LNCaP clone FGC (cell line): Measurements from ENCODE around the gene ATP12A.

Experiments used
- DNase-seq: peaks from one replicate; pipeline ENCODE4 v3.0.0-alpha.2; 2011; ENCODE audit warnings: low read depth
- H3K4me3 ChIP-seq: 2 replicates; pipeline ENCODE4 v1.5.1; 2011; ENCODE audit warnings: mild to moderate bottlenecking, low read depth, low read length, control low read depth
- TF ChIP-seq, protein P1 (sequence below): IDR thresholded peaks from 2 replicates; pipeline ENCODE4 v1.5.1; 2012; ENCODE audit warnings: mild to moderate bottlenecking; ENCODE audit not compliant: control insufficient read depth, insufficient read depth; ENCODE audit errors: extremely low read depth

The ATP12A gene

DNA sequence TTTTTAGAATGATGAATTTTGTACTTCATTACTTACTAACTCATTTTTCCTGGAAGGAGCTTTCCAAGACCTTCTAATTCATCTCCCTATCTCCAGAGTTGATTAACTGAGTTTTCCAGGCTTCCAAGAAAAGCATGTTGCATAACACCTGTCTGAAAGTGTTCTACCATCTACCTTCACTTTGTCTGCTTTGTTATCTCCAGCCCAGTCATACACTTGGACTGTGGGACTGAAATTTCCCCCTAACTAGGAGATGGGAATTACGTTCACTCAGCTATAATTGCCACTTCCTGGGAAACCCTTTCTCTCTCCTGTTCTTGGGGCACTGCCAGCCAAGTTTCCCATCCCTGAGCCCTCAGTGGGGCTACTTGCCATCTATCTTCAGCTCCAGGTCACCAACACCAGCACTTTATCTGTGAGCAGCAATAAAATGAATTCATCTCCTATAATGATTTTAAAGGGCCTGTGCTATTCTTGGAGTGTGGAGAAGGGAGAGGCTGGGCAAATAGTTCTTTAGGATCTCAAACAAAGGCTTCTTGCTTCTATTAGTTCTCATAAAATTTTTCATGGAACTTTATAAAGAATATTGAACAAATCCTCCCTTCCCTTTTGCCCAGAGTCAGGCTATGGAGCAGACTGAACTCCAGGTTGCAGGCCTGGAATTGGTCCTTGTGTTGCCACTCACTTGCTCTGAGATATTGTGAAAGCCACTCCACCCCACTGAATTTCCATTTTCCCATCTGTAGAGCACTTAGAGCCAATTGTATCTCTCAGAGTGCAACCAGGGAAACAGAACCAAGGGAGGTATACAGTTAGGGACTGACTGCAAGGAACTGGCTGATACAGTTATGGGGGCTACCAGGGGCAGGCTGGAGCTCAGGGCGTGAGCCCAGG, 17.8 kb upstream of the ATP12A start:
- TF ChIP-seq, protein P1, sequence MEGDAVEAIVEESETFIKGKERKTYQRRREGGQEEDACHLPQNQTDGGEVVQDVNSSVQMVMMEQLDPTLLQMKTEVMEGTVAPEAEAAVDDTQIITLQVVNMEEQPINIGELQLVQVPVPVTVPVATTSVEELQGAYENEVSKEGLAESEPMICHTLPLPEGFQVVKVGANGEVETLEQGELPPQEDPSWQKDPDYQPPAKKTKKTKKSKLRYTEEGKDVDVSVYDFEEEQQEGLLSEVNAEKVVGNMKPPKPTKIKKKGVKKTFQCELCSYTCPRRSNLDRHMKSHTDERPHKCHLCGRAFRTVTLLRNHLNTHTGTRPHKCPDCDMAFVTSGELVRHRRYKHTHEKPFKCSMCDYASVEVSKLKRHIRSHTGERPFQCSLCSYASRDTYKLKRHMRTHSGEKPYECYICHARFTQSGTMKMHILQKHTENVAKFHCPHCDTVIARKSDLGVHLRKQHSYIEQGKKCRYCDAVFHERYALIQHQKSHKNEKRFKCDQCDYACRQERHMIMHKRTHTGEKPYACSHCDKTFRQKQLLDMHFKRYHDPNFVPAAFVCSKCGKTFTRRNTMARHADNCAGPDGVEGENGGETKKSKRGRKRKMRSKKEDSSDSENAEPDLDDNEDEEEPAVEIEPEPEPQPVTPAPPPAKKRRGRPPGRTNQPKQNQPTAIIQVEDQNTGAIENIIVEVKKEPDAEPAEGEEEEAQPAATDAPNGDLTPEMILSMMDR, result no peak
- H3K4me3 ChIP-seq, result no peak overlapping the region
- DNase-seq, result no peak

DNA sequence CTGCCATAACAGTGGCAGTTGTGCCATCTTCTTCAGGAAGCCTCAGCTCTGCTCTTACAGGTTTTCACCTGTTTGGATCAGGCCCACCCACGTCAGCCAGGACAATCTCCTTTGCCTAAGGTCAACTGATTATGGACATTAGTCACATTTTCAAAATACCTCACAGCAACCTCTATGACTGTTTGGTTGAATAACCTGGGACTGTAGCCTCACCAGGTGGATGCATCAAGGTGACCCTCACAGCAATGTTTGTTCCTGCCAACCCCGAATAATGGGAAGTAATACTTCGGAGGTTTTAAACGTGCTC, 17.2 kb upstream of the ATP12A start:
- TF ChIP-seq, protein P1, result no peak
- no peak overlapping the region for H3K4me3 ChIP-seq
- DNase-seq, result no peak

DNA sequence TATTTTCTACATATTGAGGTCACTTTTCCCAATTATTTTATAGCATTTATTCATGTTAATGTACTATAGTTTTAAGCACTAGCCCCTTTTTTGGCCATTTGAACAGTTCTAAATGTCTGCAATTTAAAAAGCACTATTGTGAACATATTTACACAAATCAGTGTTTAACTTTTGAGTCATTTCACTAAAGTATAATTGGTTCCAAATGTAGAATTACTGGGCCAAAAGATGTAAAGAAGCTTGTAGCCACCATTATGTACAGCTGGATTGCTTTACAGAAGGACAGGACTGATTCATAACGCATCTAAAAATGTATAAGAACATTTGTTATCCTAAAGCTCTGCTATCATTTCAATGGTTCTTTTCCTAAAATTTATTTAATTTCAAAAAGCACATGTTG, 16.6 kb upstream of the ATP12A start:
- TF ChIP-seq, protein P1, result no peak
- no peak overlapping the region for H3K4me3 ChIP-seq
- DNase-seq, result no peak

DNA sequence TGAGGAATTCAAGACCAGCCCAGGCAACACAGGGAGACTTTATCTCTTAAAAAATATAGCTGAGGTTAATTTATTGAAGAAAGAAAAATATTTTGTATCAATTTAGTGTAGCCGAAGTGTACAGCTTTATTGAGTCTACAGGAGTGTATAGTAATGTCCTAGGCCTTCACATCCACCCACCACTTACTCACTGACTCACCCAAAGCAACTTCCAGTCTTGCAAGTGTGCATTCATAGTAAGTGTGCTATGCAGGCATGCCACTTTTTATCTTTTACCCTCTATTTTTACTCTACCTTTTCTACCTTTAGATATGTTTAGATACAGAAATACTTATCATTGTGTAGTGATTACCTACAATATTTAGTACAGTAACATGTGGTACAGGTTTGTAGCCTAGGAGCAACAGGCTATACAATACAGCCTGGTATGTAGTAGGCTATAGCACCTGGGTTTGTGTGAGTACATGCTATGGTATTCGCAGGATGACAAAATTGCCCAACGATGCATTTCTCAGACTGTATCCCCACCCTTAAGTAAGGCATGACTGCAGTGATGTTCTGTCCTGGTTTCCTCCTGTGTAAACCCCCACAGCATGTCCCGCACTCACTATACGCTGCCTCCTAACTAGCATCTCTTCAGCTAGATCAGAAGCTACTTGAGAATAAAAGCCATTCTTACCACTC, 15.3 kb upstream of the ATP12A start:
- DNase-seq, result no peak
- no peak overlapping the region for H3K4me3 ChIP-seq
- TF ChIP-seq, protein P1, result no peak

DNA sequence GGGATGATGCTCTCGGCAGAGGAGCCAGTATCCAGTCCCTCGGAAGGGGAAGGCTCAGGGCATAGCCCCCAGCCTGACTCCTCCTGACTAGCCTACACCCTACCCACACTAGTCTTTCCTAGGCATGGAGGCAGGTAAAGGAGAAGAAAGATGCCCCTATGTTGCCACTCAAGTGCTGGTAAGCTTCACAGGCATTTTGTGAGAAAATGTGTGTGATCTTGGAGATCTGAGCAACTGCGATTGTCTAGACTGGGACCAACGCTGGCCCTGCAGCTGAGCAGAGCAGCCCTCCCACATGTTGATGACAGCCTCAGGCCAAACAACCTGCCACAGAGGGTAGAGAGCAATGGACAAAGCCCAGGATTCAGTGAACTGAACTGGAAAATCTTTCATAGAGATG, 11.7 kb upstream of the ATP12A start:
- H3K4me3 ChIP-seq, result no peak overlapping the region
- DNase-seq, result no peak
- TF ChIP-seq, protein P1, result no peak

DNA sequence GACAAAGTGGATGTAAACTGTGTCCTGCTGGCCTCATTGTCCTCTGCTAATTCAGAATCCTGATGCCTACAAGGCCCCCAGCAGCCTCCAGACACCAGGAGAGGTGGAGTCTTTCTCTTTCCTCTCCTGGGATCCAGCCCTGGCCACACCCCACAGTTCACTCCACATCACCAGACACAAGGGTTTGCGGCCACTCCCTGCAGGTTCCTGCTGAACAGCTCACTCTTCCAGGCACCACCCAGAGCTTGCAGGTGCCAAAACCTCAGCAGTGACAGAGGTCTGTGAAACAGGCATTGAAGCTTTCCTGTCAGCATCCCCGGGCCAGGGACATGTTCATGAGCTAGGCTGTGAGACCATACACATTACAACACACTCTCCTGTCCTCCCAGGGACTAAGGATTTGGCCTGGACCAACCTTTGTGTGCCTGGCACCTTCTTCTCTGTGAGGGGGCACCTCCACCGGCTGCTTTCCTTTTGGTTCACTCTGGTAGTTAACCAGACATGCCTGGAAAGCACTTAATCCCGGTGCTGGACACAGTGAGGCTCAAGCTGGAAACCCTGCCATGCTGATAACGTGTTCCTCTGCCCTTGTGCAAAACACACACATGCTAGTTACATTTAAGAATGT, 11.1 kb upstream of the ATP12A start:
- TF ChIP-seq, protein P1, result no peak
- DNase-seq, result no peak
- no peak overlapping the region for H3K4me3 ChIP-seq
